Neural crest cell (in vitro differentiated cells): Measurements from ENCODE around the gene SYNE2. TPM values are rescaled to one million over a fixed set of nuclear protein-coding genes. Genes with fewer than 3 reads are reported as not detected.

ENCODE experiments used
- DNase-seq: peaks from one replicate; pipeline ENCODE4 v3.0.0; 2021; ENCODE audit warnings: low read depth, mixed read lengths, low spot score
- H3K27ac Mint-ChIP-seq: one replicate; pipeline ENCODE4 v1.8.0; 2021; ENCODE audit warnings: mild to moderate bottlenecking, mixed read lengths; ENCODE audit not compliant: unreplicated experiment
- H3K27me3 Mint-ChIP-seq: 2 replicates; pipeline ENCODE4 v1.8.0; 2021; ENCODE audit warnings: low read depth, mild to moderate bottlenecking, mixed read lengths
- H3K36me3 Mint-ChIP-seq: 2 replicates; pipeline ENCODE4 v1.8.0; 2021; ENCODE audit warnings: low read depth, mild to moderate bottlenecking, mixed read lengths
- H3K4me1 Mint-ChIP-seq: 2 replicates; pipeline ENCODE4 v1.8.0; 2021; ENCODE audit warnings: mixed read lengths
- H3K4me3 Mint-ChIP-seq: one replicate; pipeline ENCODE4 v1.8.0; 2021; ENCODE audit warnings: mild to moderate bottlenecking, mixed read lengths
- H3K9me3 Mint-ChIP-seq: 2 replicates; pipeline ENCODE4 v1.8.0; 2021; ENCODE audit warnings: mixed read lengths
- microRNA-seq: library from miRNA; unstranded; fragments of <30 nt; microRNA quantifications from one replicate; pipeline ENCODE4, GENCODE V29; 2020
- total RNA-seq: library from RNA; stranded (reverse); gene quantifications from 2 replicates; pipeline ENCODE4 v1.2.1, GENCODE V29; 2021
- TF ChIP-seq, protein P1 (sequence below): fragments of 200-600 bp; sonication (generic); conservative IDR thresholded peaks from 2 replicates; pipeline ENCODE4 v1.5.0; 2021; ENCODE audit warnings: antibody characterized with exemption, mild to moderate bottlenecking

SYNE2 gene
- total RNA-seq, 1 donor from 2014 or later = 84.8 TPM

DNA sequence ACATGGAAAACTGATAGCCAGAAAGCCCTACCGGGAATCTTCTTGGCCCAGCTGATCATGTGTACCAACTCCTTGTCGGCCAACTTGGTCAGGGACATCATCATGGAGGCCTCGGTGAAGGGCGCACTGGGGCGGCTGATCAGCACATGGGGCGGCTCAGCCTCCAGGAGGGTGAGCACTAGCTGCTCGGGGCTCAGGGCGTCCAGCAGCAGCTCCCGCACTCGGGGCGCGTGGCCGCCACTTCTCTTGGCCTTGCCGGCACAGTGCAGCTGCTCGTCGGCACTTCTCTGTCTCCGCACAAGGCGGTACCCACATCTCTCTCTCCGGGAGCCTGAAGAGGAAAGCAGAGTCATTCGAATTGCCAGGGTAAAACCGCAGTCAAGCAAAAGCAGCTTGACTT is 407.6 kb downstream of the SYNE2 start:
- Mint-ChIP-seq H3K27me3 (no peaks in the 10 kb centered on the region), H3K4me1 (no peaks in the 10 kb centered on the region), H3K9me3 (no peaks in the 10 kb centered on the region), H3K36me3 (no peaks in the 10 kb centered on the region), H3K27ac (no peak overlapping the region), H3K4me3 (no peak overlapping the region)
- DNase-seq = no peak
- TF ChIP-seq, protein P1, sequence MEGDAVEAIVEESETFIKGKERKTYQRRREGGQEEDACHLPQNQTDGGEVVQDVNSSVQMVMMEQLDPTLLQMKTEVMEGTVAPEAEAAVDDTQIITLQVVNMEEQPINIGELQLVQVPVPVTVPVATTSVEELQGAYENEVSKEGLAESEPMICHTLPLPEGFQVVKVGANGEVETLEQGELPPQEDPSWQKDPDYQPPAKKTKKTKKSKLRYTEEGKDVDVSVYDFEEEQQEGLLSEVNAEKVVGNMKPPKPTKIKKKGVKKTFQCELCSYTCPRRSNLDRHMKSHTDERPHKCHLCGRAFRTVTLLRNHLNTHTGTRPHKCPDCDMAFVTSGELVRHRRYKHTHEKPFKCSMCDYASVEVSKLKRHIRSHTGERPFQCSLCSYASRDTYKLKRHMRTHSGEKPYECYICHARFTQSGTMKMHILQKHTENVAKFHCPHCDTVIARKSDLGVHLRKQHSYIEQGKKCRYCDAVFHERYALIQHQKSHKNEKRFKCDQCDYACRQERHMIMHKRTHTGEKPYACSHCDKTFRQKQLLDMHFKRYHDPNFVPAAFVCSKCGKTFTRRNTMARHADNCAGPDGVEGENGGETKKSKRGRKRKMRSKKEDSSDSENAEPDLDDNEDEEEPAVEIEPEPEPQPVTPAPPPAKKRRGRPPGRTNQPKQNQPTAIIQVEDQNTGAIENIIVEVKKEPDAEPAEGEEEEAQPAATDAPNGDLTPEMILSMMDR = no peak

DNA sequence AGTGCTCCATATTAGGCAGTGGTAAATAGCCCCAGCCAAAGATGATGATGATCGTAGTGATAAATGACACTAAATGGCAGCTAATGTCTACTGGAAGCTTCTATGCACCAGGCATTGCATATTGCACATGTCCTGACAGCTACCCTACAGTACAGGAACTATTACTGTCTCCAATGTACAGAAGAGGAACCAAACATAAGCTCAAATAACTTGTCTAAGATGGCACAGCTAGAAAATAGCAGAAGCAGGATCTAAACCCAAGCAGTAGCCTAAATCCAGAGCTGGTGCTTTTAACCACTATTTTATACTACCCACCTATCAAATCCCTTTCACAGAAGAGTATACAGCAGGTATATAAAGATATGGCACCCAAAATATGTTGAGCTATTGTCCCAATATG is 412.4 kb downstream of the SYNE2 start:
- H3K27me3 Mint-ChIP-seq = no peaks in the 10 kb centered on the region
- no peak for DNase-seq
- no peaks in the 10 kb centered on the region for H3K4me1 Mint-ChIP-seq
- TF ChIP-seq, protein P1 = no peak
- H3K9me3 Mint-ChIP-seq = no peaks in the 10 kb centered on the region
- H3K4me3 Mint-ChIP-seq = no peak overlapping the region
- no peaks in the 10 kb centered on the region for H3K36me3 Mint-ChIP-seq
- no peak overlapping the region for H3K27ac Mint-ChIP-seq

DNA sequence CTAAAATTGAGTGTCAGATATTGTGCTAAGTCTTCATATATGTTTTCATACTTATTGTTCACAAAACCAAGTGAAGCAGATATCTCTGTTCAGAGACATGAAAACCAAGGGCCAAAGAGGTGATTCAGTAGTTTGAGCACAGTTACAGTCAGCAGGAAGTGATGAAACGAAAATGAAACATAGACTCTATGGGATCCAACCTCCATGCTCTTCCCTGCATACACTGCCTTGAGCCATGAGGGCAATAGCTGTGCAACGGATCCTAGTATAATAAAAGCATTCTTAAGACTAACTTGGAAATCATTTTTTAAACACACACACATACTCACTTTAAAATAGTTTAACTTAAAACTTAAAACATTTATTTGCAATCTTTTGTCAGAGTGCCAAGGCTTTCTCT is 413.4 kb downstream of the SYNE2 start:
- TF ChIP-seq, protein P1 = no peak
- H3K9me3 Mint-ChIP-seq = no peaks in the 10 kb centered on the region
- no peak overlapping the region for H3K4me3 Mint-ChIP-seq
- no peak for DNase-seq
- H3K27me3 Mint-ChIP-seq = no peaks in the 10 kb centered on the region
- no peak overlapping the region for H3K27ac Mint-ChIP-seq
- no peaks in the 10 kb centered on the region for H3K36me3 Mint-ChIP-seq
- H3K4me1 Mint-ChIP-seq = no peaks in the 10 kb centered on the region

DNA sequence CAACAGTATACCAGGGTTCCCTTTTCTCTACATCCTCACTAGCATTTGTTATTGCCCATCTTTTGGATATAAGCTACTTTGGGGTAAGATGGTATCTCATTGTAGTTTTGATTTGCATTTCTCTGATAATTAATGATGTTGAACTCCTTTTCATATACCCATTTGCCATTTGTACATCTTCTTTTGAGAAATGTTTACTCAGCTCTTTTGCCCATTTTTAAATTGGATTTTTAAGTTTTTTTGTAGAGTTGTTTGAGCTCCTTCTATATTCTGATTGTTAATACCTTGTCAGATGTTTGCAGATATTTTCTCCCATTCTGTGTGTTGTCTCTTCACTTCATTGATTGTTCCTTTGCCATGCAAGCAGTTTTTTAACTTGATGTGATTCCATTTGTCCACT is 419.2 kb downstream of the SYNE2 start:
- TF ChIP-seq, protein P1 = no peak
- H3K36me3 Mint-ChIP-seq = no peaks in the 10 kb centered on the region
- no peak overlapping the region for H3K4me3 Mint-ChIP-seq
- no peaks in the 10 kb centered on the region for H3K4me1 Mint-ChIP-seq
- peaks cover 4% of the 10 kb centered on the region for H3K9me3 Mint-ChIP-seq
- no peaks in the 10 kb centered on the region for H3K27me3 Mint-ChIP-seq
- DNase-seq = no peak
- H3K27ac Mint-ChIP-seq = no peak overlapping the region

Small RNA genes lying within 50 kb of the gene (microRNA-seq; reads per million reads assigned to microRNA genes)
- gene MIR548H1 = not detected

Other genes with a start within 250 kb of the SYNE2 start
- gene WDR89, start 211.1 kb upstream of the SYNE2 start, total RNA-seq = 23.6 and 24.7 TPM in 2 replicates
- gene SGPP1, start 124.9 kb upstream of the SYNE2 start, total RNA-seq = 11.5 and 11.8 TPM in 2 replicates